ENCODE data around the gene RRAGB.
"Not testable (repeated sequence)": the region's sequence is repeated elsewhere in the genome, so short reads cannot be mapped to it uniquely, and the experiment has no call there.

RRAGB gene

DNA sequence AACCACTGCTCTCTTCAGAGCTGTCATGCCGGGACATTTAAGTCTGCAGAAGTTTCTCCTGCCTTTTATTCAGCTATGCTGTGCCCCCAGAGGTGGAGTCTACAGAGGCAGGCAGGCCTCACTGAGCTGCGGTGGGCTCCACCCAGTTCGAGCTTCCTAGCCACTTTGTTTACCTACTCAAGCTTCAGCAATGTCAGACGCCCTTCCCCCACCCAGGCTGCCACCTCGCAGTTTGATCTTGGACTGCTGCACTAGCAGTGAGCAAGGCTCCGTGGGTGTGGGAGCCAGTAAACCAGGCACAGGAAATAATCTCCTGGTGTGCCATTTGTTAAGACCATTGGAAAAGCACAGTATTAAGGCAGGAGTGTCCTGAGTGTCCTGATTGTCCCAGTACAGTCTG lies 56.9 kb downstream of the RRAGB start:
- not testable (repeated sequence) for DNase-seq

DNA sequence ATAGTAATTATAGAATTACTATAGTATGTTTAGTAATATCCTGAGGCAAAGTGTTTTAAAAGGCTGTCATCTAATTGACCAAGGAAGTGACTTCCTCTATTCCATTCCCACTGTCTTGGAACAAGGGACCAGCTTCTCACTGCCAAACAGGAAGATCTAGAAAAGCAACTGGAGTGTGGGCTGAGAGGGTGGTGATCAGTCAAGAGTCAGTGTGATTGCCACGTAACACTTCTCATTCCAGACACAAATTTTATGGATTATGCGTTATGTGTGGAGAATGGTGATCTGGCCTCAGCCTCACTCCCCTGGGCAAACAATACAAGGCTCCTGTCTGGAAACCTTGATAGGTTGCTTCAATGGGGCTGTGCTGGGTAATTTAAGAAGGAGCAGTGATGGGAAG lies 60.0 kb downstream of the RRAGB start:
- DNase-seq, result no peak

- DNase-seq, result no peak
These were observed 60.8 kb downstream of the RRAGB start for GRCh38 chrX:55778322-55778721.

DNA sequence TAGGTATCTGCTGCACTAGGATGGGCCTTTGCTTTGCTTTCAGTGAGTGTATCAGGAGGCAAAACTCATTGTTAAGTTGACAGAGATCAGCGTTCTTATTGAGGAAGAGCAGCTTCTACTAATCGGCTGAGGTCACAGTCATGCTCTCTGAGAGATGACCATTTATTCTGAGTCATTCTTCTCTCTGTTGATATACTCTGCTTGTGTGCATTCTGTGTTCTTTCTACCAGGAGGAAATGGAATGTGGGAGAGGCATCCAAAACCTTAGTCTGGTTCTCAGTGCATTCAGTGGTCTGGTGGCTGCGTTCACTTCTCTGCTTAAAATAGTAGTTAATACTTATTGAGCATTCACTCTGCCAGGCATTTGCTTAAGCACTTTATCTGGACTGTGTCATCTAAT lies 66.2 kb downstream of the RRAGB start:
- no peak for DNase-seq

DNA sequence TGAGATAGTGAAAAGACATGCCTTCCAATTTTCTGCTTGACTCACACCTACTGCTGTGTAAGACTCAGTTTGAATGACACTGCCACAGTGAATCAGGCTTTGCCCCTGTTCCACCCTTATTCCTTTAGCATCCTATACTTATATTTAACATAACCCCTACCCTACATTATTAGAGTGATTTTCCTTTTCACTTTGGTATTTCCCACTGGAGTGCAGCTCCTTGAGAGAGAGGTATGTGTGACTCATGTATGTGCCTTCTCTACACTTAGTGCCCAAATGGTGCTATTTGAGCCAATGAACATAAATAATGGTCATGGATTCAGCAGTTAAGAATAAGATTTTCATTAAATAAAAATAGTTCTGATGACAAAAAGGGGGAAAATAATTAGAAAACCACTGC lies 69.5 kb downstream of the RRAGB start:
- no peak for DNase-seq

DNA sequence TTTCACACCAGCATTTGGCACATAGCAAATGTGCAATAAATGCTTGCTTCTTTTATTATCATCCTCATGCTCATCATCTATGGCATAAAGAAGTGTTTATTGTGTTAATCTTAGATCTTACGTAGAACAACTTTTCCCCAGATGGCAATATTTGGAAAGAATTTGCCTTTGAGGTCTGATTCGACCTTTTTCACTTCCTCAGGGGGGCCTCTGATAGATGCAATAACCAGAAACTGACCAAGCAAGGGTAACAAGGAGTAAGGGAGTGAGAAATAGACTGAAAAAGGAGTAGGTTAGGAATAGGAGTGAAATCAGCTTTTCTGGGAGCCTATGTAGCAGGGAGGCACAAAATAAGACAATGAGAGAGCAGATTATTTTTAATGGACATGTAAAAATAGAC lies 70.2 kb downstream of the RRAGB start:
- DNase-seq, result no peak

DNA sequence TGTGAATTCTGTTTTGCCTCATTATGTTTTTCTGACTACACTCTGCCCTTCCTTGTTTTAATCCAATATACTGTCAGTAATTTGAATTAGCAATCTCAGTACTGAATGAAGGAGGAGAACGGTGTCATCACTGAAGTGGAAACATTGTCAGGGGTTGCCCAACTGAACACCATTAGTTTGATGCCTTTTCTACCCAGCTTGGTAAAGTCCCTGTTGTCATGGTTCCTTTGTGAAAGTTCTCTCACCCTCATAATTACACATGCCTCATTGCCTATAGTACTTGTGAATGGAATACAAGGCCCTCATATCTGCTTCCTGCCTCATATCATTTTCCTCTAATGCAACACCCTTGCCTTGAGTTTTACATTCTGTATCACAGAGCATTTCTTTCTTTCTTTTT lies 76.9 kb downstream of the RRAGB start:
- DNase-seq, result no peak

GRCh38 chrX:55796496-55796895 lies 78.9 kb downstream of the RRAGB start:
- DNase-seq, result no peak

DNA sequence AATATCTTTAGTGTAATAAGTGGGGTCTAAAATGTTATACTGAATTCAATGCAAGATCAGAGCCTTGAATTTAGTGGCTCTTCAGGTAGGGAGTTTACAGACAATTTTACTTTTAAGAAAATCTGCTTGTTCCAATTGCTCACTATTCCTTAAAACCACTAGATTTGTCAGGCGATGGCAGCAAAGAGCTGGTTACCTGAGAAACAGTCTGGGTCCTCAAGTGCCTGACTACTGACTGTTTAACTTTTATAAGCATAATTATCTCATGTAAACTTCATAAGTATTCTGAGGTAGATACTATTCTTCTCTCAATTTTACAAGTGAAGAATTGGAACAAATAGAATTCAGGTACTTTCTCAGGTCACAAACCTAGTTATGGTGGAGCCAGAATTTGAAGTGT lies 84.3 kb downstream of the RRAGB start:
- no peak for DNase-seq

Measured in stimulated activated CD4-positive, alpha-beta T cell treated with anti-CD3 and anti-CD28 coated beads, Interleukin-4, amount 100 ng/mL, for 4 hours (primary cell).